Cardiac muscle cell (in vitro differentiated cells and primary cell): ENCODE measurements around the gene GEMIN7. TPM values are rescaled to one million over a fixed set of nuclear protein-coding genes. Genes with fewer than 3 reads are reported as not detected.

Experiments
- DNase-seq, 2 donors: peaks; one replicate each; pipeline versions ENCODE4 v3.0.0 to v3.0.0-alpha.2; 2010 to 2017; ENCODE audit warnings: low read depth in 1 of 2, low spot score in 1 of 2
- H3K27ac ChIP-seq: fragments of 200-600 bp; sonication (generic); 2 replicates; pipeline ENCODE4 v1.5.1; 2016
- H3K27me3 ChIP-seq: fragments of 200-600 bp; sonication (generic); 2 replicates; pipeline ENCODE4 v1.6.0; 2016; ENCODE audit warnings: control low read depth
- H3K36me3 ChIP-seq: fragments of 200-600 bp; sonication (generic); 2 replicates; pipeline ENCODE4 v1.5.1; 2016; ENCODE audit warnings: control low read depth
- H3K4me1 ChIP-seq: fragments of 200-600 bp; sonication (generic); 2 replicates; pipeline ENCODE4 v1.8.1; 2017; ENCODE audit warnings: low read depth, mild to moderate bottlenecking, mixed run types
- H3K4me3 ChIP-seq: fragments of 200-600 bp; sonication (generic); 2 replicates; pipeline ENCODE4 v1.5.1; 2016; ENCODE audit warnings: mild to moderate bottlenecking
- H3K9me3 ChIP-seq: fragments of 200-600 bp; sonication (generic); 2 replicates; pipeline ENCODE4 v1.5.1; 2017; ENCODE audit warnings: low read depth, mild to moderate bottlenecking, control low read depth
- polyA plus RNA-seq: library from polyadenylated mRNA; unstranded; fragments of >200 nt; fragmentation: Nextera tagmentation; extraction: Ambion mirVana; gene quantifications from 2 replicates; pipeline ENCODE4 v1.2.1, GENCODE V29; 2016
- total RNA-seq: library from RNA; depleted of rRNA; stranded (reverse); fragments of >200 nt; gene quantifications from 2 replicates; pipeline ENCODE4 v1.2.3, GENCODE V29; 2016
- TF ChIP-seq, protein P1 (sequence below): IDR thresholded peaks from 2 replicates; pipeline ENCODE4 v1.5.1; 2012; ENCODE audit warnings: low read depth, mild to moderate bottlenecking, low read length

Gene GEMIN7
- total and polyA plus RNA-seq, 2 experiments from 2014 or later = 30.3 to 77.9 TPM

DNA sequence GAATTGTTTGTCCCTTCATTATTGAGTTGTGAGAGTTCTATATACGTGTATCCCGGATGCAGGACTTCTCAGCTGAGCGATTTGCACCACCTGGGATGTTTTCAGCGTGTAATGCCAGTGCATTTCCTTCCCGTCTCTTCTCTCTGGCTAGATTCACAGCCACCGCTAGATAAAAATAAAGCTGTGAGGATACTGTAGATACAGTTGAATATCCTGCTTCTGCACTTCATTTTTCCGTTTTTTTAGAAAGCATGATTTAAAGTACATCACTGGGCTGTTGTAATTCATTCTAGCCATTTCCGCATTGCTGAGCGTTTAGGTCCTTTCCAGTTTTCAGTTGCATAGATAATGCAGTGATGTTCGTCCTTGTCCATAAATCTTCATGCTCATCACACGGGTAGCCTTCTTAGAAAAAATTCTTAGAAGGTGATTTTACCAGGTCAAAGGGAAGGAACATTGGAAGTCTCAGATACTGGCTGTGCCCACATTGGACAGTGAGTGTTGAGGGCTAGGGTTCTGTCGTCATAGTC, 28.6 kb downstream of the GEMIN7 start:
- TF ChIP-seq, protein P1, sequence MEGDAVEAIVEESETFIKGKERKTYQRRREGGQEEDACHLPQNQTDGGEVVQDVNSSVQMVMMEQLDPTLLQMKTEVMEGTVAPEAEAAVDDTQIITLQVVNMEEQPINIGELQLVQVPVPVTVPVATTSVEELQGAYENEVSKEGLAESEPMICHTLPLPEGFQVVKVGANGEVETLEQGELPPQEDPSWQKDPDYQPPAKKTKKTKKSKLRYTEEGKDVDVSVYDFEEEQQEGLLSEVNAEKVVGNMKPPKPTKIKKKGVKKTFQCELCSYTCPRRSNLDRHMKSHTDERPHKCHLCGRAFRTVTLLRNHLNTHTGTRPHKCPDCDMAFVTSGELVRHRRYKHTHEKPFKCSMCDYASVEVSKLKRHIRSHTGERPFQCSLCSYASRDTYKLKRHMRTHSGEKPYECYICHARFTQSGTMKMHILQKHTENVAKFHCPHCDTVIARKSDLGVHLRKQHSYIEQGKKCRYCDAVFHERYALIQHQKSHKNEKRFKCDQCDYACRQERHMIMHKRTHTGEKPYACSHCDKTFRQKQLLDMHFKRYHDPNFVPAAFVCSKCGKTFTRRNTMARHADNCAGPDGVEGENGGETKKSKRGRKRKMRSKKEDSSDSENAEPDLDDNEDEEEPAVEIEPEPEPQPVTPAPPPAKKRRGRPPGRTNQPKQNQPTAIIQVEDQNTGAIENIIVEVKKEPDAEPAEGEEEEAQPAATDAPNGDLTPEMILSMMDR = no peak
- Histone ChIP-seq H3K27me3 (no peaks in the 10 kb centered on the region), H3K36me3 (no peaks in the 10 kb centered on the region), H3K4me1 (peaks cover 4% of the 10 kb centered on the region), H3K9me3 (no peaks in the 10 kb centered on the region), H3K27ac (no peak overlapping the region), H3K4me3 (no peak overlapping the region)
- DNase-seq = no peak

DNA sequence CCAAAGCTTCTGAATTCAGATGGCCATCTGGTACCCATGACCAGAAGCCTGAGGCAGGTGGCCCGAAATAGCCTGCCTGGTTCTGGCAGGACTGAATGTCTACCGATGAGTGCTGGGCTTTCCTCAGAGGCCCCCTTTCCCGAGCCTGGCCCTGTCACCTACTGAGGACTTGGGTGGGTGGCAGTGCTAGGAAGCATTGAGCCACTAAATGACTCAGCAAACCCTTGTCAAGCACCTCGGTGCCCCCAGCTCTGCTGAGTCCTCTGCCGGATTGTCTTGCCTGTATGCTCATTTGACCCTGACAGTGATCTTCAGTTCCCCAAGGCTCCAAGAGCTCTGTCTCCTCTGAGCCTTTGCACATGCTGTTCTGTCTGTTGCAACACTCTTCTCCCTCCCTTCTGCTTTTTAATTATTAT, 31.8 kb downstream of the GEMIN7 start:
- TF ChIP-seq, protein P1 = no peak
- no peak overlapping the region for H3K4me3 ChIP-seq
- no peaks in the 10 kb centered on the region for H3K4me1 ChIP-seq
- no peaks in the 10 kb centered on the region for H3K27me3 ChIP-seq
- H3K36me3 ChIP-seq = no peaks in the 10 kb centered on the region
- H3K9me3 ChIP-seq = no peaks in the 10 kb centered on the region
- DNase-seq = no peak
- H3K27ac ChIP-seq = no peak overlapping the region

DNA sequence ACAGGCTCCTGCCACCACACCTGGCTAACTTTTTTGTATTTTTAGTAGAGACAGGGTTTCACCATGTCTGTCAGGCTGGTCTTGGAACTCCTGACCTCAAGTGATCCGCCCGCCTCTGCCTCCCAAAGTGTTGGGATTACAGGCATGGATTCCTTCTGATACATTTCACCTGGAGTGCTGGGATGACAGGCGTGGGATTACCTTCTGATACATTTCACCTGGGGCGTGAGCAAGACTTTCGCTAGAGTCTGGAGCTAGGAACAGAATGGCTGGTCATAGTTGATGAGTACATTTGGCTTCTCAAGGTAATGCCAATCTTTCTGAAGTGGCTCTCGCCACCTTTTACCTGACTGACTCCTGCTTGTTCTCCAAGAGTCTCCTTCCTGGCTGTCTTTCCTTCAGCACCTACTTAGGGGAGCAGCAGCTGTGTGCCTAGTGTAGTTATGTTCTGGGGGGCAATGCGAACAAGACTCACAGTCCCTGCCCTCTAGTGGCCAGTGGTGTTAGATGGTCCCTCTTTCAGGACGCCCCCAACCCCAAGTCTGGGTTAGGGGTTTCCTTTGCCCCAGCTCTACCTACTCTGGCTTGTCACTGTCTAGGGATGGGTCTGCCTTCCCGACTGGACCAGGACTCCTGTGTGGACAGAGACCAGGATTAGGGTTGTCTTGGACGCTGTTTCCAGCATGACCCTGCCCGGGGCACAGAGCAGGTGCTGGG, 33.2 kb downstream of the GEMIN7 start:
- no peak overlapping the region for H3K27ac ChIP-seq
- H3K36me3 ChIP-seq = no peaks in the 10 kb centered on the region
- H3K4me1 ChIP-seq = peaks cover 4% of the 10 kb centered on the region
- H3K9me3 ChIP-seq = no peaks in the 10 kb centered on the region
- no peaks in the 10 kb centered on the region for H3K27me3 ChIP-seq
- TF ChIP-seq, protein P1 = no peak
- DNase-seq = no peak
- H3K4me3 ChIP-seq = no peak overlapping the region

DNA sequence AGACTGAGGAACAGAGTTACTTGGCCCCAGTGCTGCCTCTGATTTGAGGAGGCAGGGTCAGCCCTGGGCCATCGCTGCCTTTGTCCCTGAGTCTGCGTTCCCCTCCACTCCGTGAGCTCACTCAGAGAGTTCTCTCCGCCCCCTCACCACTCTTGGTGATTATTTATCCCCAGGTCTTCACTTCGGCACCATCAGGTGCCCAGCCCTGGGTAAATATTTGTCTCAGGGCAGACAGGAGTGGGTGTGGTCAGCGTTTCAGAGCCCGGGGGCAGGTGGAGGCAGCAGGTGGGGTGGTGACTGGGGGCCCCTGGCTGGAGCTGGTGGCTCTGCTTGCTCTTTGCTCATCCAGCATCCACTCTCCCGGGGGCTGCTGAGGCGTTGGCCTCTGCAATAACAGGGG, 34.6 kb downstream of the GEMIN7 start:
- Histone ChIP-seq H3K4me3 (no peak overlapping the region), H3K9me3 (no peaks in the 10 kb centered on the region), H3K27me3 (no peaks in the 10 kb centered on the region), H3K4me1 (peaks cover 9% of the 10 kb centered on the region), H3K36me3 (no peaks in the 10 kb centered on the region), H3K27ac (no peak overlapping the region)
- TF ChIP-seq, protein P1 = no peak
- no peak for DNase-seq

DNA sequence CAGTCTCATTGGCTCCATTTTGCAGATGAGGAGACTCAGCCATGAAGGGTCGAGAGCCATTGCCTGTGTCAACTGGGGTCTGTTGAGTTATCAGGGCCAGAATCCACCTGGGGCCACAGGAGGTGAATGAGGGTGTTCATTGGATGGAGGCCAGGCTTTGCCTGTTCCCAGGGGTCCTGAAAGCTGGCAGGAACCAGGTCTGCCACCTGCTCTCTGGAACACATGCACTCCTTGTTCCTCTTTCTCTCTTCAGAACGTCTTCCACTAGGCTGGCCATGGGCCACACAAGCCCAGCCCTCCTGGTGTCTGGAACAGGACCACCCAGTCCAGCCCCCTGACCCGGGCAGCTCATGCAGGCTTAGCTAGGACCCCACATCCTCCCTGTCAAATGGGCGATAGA, 35.1 kb downstream of the GEMIN7 start:
- H3K27me3 ChIP-seq = no peaks in the 10 kb centered on the region
- H3K4me1 ChIP-seq = peaks cover 9% of the 10 kb centered on the region
- H3K9me3 ChIP-seq = no peaks in the 10 kb centered on the region
- H3K4me3 ChIP-seq = no peak overlapping the region
- H3K27ac ChIP-seq = no peak overlapping the region
- DNase-seq = no peak
- H3K36me3 ChIP-seq = no peaks in the 10 kb centered on the region
- TF ChIP-seq, protein P1 = no peak
